Inflammatory macrophage treated with lipopolysaccharide for 4 hours (primary cell): Measurements from ENCODE around the gene ELOF1.

Experiments used
- DNase-seq: peaks from one replicate; pipeline ENCODE4 v3.0.0-alpha.2; 2020

ELOF1 gene

GRCh38 chr19:11534538-11534937 lies 24.5 kb downstream of the ELOF1 start:
- peak; percentile 35 for DNase-seq

- DNase-seq = peak; percentile 80
These were observed 28.6 kb downstream of the ELOF1 start for GRCh38 chr19:11530432-11530831.

GRCh38 chr19:11528551-11529341 lies 30.3 kb downstream of the ELOF1 start, which contains the start of gene ECSIT:
Gene ECSIT (minus strand): TSS chr19:11529134. CDS start chr19:11519170, 9,964 bp downstream.
- peak; percentile 99 for DNase-seq

- DNase-seq = no peak
These were observed 39.9 kb downstream of the ELOF1 start for GRCh38 chr19:11519138-11519537.

- no peak for DNase-seq
These were observed 45.1 kb downstream of the ELOF1 start for GRCh38 chr19:11513946-11514345.

- DNase-seq = no peak
These were observed 48.6 kb downstream of the ELOF1 start for GRCh38 chr19:11510444-11510843.

- DNase-seq = no peak
These were observed 51.5 kb downstream of the ELOF1 start for GRCh38 chr19:11507370-11508078.

GRCh38 chr19:11506967-11507366 lies 52.1 kb downstream of the ELOF1 start:
- no peak for DNase-seq

GRCh38 chr19:11506101-11506555 lies 52.9 kb downstream of the ELOF1 start:
- no peak for DNase-seq

- DNase-seq = peak; percentile 95
These were observed 53.4 kb downstream of the ELOF1 start, which contains the start of gene ZNF653 for GRCh38 chr19:11505504-11506100. Gene ZNF653 (minus strand): TSS chr19:11505839. CDS start chr19:11505786, 53 bp downstream.

GRCh38 chr19:11505032-11505503 lies 54.0 kb downstream of the ELOF1 start:
- DNase-seq = peak; percentile 94

GRCh38 chr19:11504502-11505031 lies 54.5 kb downstream of the ELOF1 start:
- DNase-seq = no peak
